Measurements from ENCODE around the gene PACSIN1.

DNA sequence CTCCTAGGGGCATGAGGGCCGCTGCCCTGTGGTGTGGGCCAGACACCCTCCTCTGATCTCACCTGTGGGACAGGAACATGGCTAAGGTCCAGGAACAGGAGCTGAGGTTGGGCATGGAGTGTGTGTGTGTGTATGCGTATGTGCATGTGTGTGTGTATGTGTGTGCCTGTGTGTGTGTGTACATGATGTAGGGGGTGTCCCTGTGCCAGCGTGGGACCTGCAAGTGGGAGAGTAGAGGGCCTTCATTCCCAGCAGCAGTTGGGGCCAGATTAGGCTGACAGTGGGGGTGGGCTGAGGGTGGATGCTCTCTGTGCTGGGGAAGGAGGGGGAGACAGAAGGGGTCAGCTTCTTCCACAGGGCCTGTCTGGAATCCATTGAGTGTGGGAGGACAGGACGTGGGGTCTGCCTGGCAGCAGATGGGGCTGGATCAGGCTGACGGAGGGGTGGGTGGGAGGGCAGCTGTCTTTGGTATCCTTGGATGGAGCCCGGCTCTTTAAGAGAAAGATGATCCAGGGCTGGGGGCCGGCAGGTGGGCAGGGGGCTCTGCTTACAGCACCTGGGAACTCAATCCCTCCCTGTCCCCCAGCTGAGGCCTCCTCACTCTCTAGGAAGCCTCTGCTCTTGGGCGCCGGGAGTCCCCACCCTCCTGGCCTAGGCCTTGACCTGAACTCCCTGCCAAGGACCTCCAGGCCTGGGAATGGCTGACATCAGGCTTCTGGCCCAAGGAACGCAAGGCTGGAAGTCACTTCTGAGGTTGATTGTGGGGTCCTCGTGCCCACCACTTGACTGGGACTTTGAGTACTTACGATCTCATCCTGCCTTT, 46.2 kb downstream of the PACSIN1 start:
- TF ChIP-seq SMC3 (IDR thresholded peaks at IDR 0.05; ENCODE audit: low read depth, low read length) = no peak
- TF ChIP-seq RAD21 (IDR thresholded peaks at IDR 0.05; ENCODE audit: low read length) = no peak
- TF ChIP-seq, protein P1, sequence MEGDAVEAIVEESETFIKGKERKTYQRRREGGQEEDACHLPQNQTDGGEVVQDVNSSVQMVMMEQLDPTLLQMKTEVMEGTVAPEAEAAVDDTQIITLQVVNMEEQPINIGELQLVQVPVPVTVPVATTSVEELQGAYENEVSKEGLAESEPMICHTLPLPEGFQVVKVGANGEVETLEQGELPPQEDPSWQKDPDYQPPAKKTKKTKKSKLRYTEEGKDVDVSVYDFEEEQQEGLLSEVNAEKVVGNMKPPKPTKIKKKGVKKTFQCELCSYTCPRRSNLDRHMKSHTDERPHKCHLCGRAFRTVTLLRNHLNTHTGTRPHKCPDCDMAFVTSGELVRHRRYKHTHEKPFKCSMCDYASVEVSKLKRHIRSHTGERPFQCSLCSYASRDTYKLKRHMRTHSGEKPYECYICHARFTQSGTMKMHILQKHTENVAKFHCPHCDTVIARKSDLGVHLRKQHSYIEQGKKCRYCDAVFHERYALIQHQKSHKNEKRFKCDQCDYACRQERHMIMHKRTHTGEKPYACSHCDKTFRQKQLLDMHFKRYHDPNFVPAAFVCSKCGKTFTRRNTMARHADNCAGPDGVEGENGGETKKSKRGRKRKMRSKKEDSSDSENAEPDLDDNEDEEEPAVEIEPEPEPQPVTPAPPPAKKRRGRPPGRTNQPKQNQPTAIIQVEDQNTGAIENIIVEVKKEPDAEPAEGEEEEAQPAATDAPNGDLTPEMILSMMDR (conservative IDR thresholded peaks at IDR 0.05; ENCODE audit: low read depth, low read length) = no peak
- TF ChIP-seq POLR2A (IDR thresholded peaks at IDR 0.05; ENCODE audit: low read depth, low read length) = no peak
- TF ChIP-seq, protein P2, sequence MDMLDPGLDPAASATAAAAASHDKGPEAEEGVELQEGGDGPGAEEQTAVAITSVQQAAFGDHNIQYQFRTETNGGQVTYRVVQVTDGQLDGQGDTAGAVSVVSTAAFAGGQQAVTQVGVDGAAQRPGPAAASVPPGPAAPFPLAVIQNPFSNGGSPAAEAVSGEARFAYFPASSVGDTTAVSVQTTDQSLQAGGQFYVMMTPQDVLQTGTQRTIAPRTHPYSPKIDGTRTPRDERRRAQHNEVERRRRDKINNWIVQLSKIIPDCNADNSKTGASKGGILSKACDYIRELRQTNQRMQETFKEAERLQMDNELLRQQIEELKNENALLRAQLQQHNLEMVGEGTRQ (IDR thresholded peaks at IDR 0.05; ENCODE audit: low read depth, low read length) = no peak
- TF ChIP-seq CHD1 (IDR thresholded peaks at IDR 0.05; ENCODE audit: low read depth, low read length) = no peak
- TF ChIP-seq MAFK (IDR thresholded peaks at IDR 0.05; ENCODE audit: low read depth, low read length) = no peak
- TF ChIP-seq MXI1 (IDR thresholded peaks at IDR 0.05; ENCODE audit: borderline replicate concordance, low read depth, low read length) = no peak
- TF ChIP-seq NFE2L2 (IDR thresholded peaks at IDR 0.05; ENCODE audit: low read depth, low read length) = no peak
- TF ChIP-seq RFX5 (IDR thresholded peaks at IDR 0.05; ENCODE audit: low read depth, low read length) = no peak
